WERI-Rb-1 (cell line): ENCODE data around the gene ATF7.
"Not testable (repeated sequence)": the region's sequence is repeated elsewhere in the genome, so short reads cannot be mapped to it uniquely, and the experiment has no call there.

Experiments used
- DNase-seq: peaks from one replicate; pipeline ENCODE4 v3.0.0-alpha.2; 2020
- H3K27ac ChIP-seq: fragments of 250-450 bp; sonication (Bioruptor Pico); 2 replicates; pipeline ENCODE4 v1.5.1; 2020; ENCODE audit warnings: mild to moderate bottlenecking, moderate library complexity
- H3K27me3 ChIP-seq: fragments of 250-450 bp; sonication (Bioruptor Pico); 2 replicates; pipeline ENCODE4 v1.5.1; 2021; ENCODE audit warnings: mild to moderate bottlenecking, low read depth, moderate library complexity; ENCODE audit not compliant: insufficient read depth, severe bottlenecking
- H3K36me3 ChIP-seq: fragments of 250-450 bp; sonication (Bioruptor Pico); 2 replicates; pipeline ENCODE4 v1.5.1; 2020; ENCODE audit warnings: mild to moderate bottlenecking, moderate library complexity
- H3K4me3 ChIP-seq: 2 replicates; pipeline ENCODE4 v1.5.1; 2011; ENCODE audit warnings: low read depth, mild to moderate bottlenecking, control low read depth, low read length
- H3K9me3 ChIP-seq: fragments of 250-450 bp; sonication (Bioruptor Pico); 2 replicates; pipeline ENCODE4 v1.5.1; 2021; ENCODE audit warnings: mild to moderate bottlenecking, moderate library complexity; ENCODE audit not compliant: severe bottlenecking
- CTCF ChIP-seq: IDR thresholded peaks from 2 replicates; pipeline ENCODE4 v1.5.1; 2011; ENCODE audit warnings: low read depth, mild to moderate bottlenecking, control low read depth, inconsistent platforms, low read length

Gene ATF7

DNA sequence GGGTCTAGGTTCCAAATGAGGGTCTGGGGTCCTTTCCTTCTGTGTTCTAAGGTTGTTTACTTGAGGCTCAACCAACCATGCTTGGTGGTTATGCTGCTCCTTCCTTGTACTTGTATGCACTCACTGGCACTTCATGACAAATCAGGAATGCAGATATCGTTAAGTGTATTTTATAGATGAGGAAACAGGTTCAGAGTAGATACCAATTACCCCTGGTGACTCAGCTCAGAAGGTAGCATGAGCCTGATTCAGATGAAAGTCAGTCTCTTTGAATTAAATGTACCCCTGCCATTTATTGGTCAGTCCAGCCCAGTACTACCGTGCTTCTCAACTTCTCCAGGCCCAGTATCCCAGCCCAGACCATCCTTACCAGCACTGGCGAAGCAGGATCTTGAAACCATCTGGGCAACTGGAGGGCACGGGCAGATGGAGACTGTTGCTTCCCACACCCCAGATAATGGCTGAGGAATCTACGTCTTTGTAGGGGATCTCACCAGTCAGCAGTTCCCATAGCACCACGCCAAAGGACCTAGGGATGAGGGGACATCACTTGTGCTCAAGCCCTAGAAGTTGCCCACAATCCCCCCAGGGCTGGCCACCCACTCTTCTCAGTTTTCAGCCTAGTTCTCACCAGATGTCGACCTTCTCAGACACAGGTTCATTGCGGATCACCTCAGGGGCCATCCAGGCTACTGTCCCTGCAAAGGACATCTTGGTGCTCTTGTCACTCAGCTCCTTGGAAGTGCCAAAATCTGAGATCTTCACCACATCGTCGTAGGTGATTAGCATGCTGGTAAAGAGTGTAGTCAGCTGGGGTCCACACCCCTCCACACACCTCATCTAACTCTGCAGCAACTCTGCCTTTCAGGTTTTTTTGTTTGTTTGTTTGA lies 141.3 kb downstream of the ATF7 start:
- DNase-seq: no peak
- Histone ChIP-seq H3K27me3 (no peaks in the 10 kb centered on the region), H3K27ac (no peak overlapping the region), H3K36me3 (peaks cover 73% of the 10 kb centered on the region), H3K4me3 (no peak overlapping the region), H3K9me3 (no peaks in the 10 kb centered on the region)
- no peak for TF ChIP-seq CTCF

DNA sequence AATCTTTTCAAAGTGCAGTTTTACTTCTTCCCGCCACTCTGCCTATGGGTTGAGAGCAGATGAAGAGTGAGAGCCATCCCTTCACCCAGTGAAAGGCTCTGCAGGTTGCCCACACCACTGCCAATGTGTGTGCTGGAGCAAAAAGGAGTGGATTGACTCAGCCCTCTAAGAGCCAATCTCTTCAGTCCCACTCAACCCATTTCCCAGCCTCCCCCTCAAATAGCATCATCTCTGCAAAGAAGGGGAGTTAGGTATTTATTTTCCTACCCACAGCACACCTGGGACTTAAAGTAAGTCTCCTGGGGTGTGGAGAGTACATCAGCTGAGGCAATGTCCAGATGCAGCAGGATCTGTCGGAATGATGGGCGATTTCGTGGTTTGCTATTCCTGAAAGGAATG lies 142.2 kb downstream of the ATF7 start:
- H3K27ac ChIP-seq: no peak overlapping the region
- peaks cover 81% of the 10 kb centered on the region for H3K36me3 ChIP-seq
- DNase-seq: no peak
- H3K4me3 ChIP-seq: no peak overlapping the region
- no peaks in the 10 kb centered on the region for H3K27me3 ChIP-seq
- no peaks in the 10 kb centered on the region for H3K9me3 ChIP-seq
- TF ChIP-seq CTCF: no peak

- no peaks in the 10 kb centered on the region for H3K9me3 ChIP-seq
- no peaks in the 10 kb centered on the region for H3K27me3 ChIP-seq
- H3K27ac ChIP-seq: no peak overlapping the region
- H3K36me3 ChIP-seq: peaks cover 87% of the 10 kb centered on the region
- no peak for DNase-seq
- no peak for TF ChIP-seq CTCF
- no peak overlapping the region for H3K4me3 ChIP-seq
Measured at GRCh38 chr12:53483225-53483978, 142.8 kb downstream of the ATF7 start.

DNA sequence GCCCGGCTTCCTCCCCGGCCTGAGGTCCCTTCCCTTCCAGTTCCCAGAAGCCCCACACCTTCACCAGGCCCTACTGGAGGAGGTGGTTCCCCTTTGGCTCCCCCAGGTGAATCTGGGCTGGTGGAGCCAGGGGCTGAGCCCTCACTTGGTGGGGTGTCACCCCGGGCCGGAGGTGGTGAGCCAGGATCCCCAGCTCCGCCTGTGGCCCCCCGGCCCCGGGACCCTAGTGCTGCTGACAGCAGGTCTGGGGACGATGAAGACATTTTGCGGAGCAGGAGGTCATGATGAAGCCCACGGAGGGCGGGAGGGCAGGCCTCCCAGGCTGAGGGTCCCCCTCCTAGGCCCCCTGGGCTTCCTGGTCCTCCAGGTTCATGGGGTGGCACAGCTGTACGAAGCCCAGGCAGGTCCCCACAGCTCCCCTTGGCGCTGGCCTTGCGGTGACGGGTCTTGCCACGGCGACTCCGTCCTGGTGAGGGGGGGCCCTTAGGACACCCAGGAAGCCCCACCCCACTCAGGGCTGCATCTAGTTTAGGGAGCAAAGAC lies 143.5 kb downstream of the ATF7 start:
- peaks cover 89% of the 10 kb centered on the region for H3K36me3 ChIP-seq
- TF ChIP-seq CTCF: no peak
- H3K27me3 ChIP-seq: no peaks in the 10 kb centered on the region
- no peak overlapping the region for H3K27ac ChIP-seq
- H3K9me3 ChIP-seq: no peaks in the 10 kb centered on the region
- no peak for DNase-seq
- H3K4me3 ChIP-seq: no peak overlapping the region

DNA sequence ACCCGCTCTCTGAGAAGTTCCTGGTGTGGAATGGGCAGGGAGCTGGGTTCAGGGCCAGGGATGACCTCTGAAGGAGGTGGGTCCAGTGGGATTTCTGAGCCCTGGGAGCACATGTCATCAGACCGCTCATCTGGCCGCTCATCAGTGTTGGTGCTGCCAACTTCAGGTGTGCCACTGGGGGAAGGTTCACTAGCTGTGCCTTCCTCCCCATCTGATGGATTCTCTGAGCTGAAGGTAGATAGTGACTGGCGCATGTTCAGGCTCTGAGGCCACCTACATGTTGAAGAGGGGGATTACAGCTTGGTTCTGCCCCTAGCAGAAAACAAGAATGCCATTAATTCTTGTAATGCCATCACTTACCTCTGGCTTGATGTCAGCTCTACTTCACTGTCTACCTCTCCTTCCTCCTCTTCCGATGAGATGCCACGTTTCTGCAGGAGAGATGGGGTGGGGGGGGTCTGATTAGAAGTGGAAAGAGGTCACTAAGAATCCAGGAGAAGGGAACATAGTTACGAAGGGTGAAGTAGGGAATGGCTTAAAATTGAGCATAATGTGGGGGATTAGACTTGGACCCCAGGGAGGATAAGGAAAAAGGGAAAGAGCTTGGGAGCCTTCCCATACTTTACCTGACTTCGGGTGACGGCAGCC lies 144.1 kb downstream of the ATF7 start:
- Histone ChIP-seq H3K27me3 (no peaks in the 10 kb centered on the region), H3K9me3 (no peaks in the 10 kb centered on the region), H3K36me3 (peaks cover 92% of the 10 kb centered on the region), H3K27ac (no peak overlapping the region), H3K4me3 (no peak overlapping the region)
- no peak for DNase-seq
- TF ChIP-seq CTCF: peak; percentile 48

GRCh38 chr12:53481458-53481857 lies 144.7 kb downstream of the ATF7 start:
- not testable (repeated sequence) for H3K27ac ChIP-seq
- peaks cover 95% of the 10 kb centered on the region for H3K36me3 ChIP-seq

More at GRCh38 chr12:53481458-53481857, 144.7 kb downstream of the ATF7 start:
- not testable (repeated sequence) for H3K27me3 ChIP-seq, H3K4me3 ChIP-seq, H3K9me3 ChIP-seq, DNase-seq
